Lower leg skin (tissue), 3 donors: ENCODE data around the gene SMARCA5.

ENCODE experiments used
- POLR2A ChIP-seq, 2 donors: fragments of 450-650 bp; IDR thresholded peaks; one replicate each; pipeline ENCODE4 v1.6.1; 2016 to 2017; ENCODE audit warnings: antibody characterized with exemption in 2 of 2, mild to moderate bottlenecking in 1 of 2, moderate library complexity in 1 of 2
- TF ChIP-seq, protein P1 (sequence below), 3 donors: fragments of 450-650 bp; IDR thresholded peaks; one replicate each; pipeline ENCODE4 v1.5.1; 2016; ENCODE audit warnings: antibody characterized with exemption in 3 of 3, mild to moderate bottlenecking in 3 of 3, moderate library complexity in 2 of 3

GRCh38 chr4:143506031-143506430 lies 7.5 kb upstream of the SMARCA5 start:
- TF ChIP-seq, protein P1, sequence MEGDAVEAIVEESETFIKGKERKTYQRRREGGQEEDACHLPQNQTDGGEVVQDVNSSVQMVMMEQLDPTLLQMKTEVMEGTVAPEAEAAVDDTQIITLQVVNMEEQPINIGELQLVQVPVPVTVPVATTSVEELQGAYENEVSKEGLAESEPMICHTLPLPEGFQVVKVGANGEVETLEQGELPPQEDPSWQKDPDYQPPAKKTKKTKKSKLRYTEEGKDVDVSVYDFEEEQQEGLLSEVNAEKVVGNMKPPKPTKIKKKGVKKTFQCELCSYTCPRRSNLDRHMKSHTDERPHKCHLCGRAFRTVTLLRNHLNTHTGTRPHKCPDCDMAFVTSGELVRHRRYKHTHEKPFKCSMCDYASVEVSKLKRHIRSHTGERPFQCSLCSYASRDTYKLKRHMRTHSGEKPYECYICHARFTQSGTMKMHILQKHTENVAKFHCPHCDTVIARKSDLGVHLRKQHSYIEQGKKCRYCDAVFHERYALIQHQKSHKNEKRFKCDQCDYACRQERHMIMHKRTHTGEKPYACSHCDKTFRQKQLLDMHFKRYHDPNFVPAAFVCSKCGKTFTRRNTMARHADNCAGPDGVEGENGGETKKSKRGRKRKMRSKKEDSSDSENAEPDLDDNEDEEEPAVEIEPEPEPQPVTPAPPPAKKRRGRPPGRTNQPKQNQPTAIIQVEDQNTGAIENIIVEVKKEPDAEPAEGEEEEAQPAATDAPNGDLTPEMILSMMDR (IDR thresholded peaks at IDR 0.05) = no peak
- no peak for TF ChIP-seq POLR2A (IDR thresholded peaks at IDR 0.05)
